Measurements from ENCODE around the gene OPCML.

OPCML gene

GRCh38 chr11:132367293-132367692 lies 1165.0 kb downstream of the OPCML start:
- H3K27ac ChIP-seq (ENCODE audit: low read depth, low read length, poor library complexity, severe bottlenecking): no peak overlapping the region
- no peak overlapping the region for H3K4me2 ChIP-seq (ENCODE audit: low read length)
- no peak overlapping the region for H3K4me3 ChIP-seq (ENCODE audit: low read depth, low read length, poor library complexity, severe bottlenecking)
- H3F3A ChIP-seq (ENCODE audit: insufficient read depth, low read length): no peaks in the 10 kb centered on the region
- no peaks in the 10 kb centered on the region for H4K20me1 ChIP-seq (ENCODE audit: insufficient read depth, low read length)
- no peaks in the 10 kb centered on the region for H3K27me3 ChIP-seq (ENCODE audit: insufficient read depth, low read length)
- H3K9ac ChIP-seq (ENCODE audit: low read length): no peak overlapping the region
- H3K9me2 ChIP-seq (ENCODE audit: low read depth, low read length): no peaks in the 10 kb centered on the region
- H3K4me1 ChIP-seq (ENCODE audit: insufficient read depth, low read length, severe bottlenecking): no peaks in the 10 kb centered on the region
- H3K79me2 ChIP-seq (ENCODE audit: insufficient read depth, low read length): no peaks in the 10 kb centered on the region
- TF ChIP-seq EZH2 (IDR thresholded peaks at IDR 0.05; ENCODE audit: borderline replicate concordance, low read length) (no peak), CTCF (IDR thresholded peaks at IDR 0.05; ENCODE audit: low read length) (no peak)
- no peaks in the 10 kb centered on the region for H3K36me3 ChIP-seq (ENCODE audit: insufficient read depth, low read length)
- no peak overlapping the region for H2AFZ ChIP-seq (ENCODE audit: low read length)
- H3K9me3 ChIP-seq (ENCODE audit: low read length): no peaks in the 10 kb centered on the region

- no peak overlapping the region for H3K4me3 ChIP-seq (ENCODE audit: low read depth, low read length, poor library complexity, severe bottlenecking)
- H3K27me3 ChIP-seq (ENCODE audit: insufficient read depth, low read length): no peaks in the 10 kb centered on the region
- no peaks in the 10 kb centered on the region for H3K36me3 ChIP-seq (ENCODE audit: insufficient read depth, low read length)
- no peaks in the 10 kb centered on the region for H4K20me1 ChIP-seq (ENCODE audit: insufficient read depth, low read length)
- no peaks in the 10 kb centered on the region for H3K9me3 ChIP-seq (ENCODE audit: low read length)
- H3K4me1 ChIP-seq (ENCODE audit: insufficient read depth, low read length, severe bottlenecking): no peaks in the 10 kb centered on the region
- H3K27ac ChIP-seq (ENCODE audit: low read depth, low read length, poor library complexity, severe bottlenecking): no peak overlapping the region
- H2AFZ ChIP-seq (ENCODE audit: low read length): no peak overlapping the region
- no peaks in the 10 kb centered on the region for H3K79me2 ChIP-seq (ENCODE audit: insufficient read depth, low read length)
- H3K4me2 ChIP-seq (ENCODE audit: low read length): no peak overlapping the region
- no peaks in the 10 kb centered on the region for H3F3A ChIP-seq (ENCODE audit: insufficient read depth, low read length)
- H3K9ac ChIP-seq (ENCODE audit: low read length): no peak overlapping the region
- no peak for TF ChIP-seq EZH2 (IDR thresholded peaks at IDR 0.05; ENCODE audit: borderline replicate concordance, low read length)
- no peak for TF ChIP-seq CTCF (IDR thresholded peaks at IDR 0.05; ENCODE audit: low read length)
- no peaks in the 10 kb centered on the region for H3K9me2 ChIP-seq (ENCODE audit: low read depth, low read length)
Measured at GRCh38 chr11:132365650-132366049, 1166.7 kb downstream of the OPCML start.

All from OCI-LY1 (cell line).